Measurements from ENCODE around the gene ERFL.

DNA sequence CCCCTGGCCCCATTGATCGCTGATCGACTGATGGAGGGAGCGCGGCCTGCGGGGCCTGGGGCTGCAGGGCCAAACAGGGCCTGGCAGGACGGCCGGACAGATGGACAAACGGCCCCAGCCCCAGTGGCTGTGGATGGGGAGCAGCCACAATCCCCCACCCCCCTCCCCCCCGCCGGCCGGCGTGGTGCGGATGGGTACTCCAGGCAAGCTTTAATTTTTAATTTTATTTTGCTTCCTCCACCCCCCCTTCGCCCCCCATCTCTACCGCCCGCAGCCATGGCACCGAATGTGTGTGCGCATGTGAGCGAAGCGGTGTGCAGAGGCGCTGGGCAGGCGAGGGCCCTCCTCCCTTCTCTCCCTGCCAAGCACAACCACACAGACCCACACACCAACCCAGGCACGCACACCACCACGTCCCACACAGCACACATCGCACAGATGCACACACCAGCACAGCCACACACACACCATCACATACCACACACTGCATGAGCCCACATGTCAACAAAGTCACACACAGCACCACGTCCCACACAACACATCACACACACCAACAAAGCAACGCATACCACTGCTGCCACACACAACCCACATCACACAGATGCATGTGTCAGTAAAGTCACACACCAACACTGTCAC lies 12.4 kb downstream of the ERFL start:
- no peak for TF ChIP-seq POLR2A (IDR thresholded peaks at IDR 0.05)
- TF ChIP-seq, protein P1, sequence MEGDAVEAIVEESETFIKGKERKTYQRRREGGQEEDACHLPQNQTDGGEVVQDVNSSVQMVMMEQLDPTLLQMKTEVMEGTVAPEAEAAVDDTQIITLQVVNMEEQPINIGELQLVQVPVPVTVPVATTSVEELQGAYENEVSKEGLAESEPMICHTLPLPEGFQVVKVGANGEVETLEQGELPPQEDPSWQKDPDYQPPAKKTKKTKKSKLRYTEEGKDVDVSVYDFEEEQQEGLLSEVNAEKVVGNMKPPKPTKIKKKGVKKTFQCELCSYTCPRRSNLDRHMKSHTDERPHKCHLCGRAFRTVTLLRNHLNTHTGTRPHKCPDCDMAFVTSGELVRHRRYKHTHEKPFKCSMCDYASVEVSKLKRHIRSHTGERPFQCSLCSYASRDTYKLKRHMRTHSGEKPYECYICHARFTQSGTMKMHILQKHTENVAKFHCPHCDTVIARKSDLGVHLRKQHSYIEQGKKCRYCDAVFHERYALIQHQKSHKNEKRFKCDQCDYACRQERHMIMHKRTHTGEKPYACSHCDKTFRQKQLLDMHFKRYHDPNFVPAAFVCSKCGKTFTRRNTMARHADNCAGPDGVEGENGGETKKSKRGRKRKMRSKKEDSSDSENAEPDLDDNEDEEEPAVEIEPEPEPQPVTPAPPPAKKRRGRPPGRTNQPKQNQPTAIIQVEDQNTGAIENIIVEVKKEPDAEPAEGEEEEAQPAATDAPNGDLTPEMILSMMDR (IDR thresholded peaks at IDR 0.05): no peak
